ENCODE measurements around the gene ENPP6.

GRCh38 chr4:184259081-184259480, 41.4 kb upstream of the ENPP6 start:
- TF ChIP-seq SIN3A (IDR thresholded peaks at IDR 0.05; ENCODE audit: borderline replicate concordance, low read depth, low read length) (no peak), JUND (IDR thresholded peaks at IDR 0.05) (no peak), USF2 (IDR thresholded peaks at IDR 0.05; ENCODE audit: borderline replicate concordance, low read depth, low read length) (no peak), FOXJ3 (CRISPR knock-in tag; IDR thresholded peaks at IDR 0.05) (no peak)
- TF ChIP-seq, protein P1, sequence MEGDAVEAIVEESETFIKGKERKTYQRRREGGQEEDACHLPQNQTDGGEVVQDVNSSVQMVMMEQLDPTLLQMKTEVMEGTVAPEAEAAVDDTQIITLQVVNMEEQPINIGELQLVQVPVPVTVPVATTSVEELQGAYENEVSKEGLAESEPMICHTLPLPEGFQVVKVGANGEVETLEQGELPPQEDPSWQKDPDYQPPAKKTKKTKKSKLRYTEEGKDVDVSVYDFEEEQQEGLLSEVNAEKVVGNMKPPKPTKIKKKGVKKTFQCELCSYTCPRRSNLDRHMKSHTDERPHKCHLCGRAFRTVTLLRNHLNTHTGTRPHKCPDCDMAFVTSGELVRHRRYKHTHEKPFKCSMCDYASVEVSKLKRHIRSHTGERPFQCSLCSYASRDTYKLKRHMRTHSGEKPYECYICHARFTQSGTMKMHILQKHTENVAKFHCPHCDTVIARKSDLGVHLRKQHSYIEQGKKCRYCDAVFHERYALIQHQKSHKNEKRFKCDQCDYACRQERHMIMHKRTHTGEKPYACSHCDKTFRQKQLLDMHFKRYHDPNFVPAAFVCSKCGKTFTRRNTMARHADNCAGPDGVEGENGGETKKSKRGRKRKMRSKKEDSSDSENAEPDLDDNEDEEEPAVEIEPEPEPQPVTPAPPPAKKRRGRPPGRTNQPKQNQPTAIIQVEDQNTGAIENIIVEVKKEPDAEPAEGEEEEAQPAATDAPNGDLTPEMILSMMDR (IDR thresholded peaks at IDR 0.05): no peak

Measured in SK-N-SH (cell line).